ENCODE results near the gene MSI2.

DNA sequence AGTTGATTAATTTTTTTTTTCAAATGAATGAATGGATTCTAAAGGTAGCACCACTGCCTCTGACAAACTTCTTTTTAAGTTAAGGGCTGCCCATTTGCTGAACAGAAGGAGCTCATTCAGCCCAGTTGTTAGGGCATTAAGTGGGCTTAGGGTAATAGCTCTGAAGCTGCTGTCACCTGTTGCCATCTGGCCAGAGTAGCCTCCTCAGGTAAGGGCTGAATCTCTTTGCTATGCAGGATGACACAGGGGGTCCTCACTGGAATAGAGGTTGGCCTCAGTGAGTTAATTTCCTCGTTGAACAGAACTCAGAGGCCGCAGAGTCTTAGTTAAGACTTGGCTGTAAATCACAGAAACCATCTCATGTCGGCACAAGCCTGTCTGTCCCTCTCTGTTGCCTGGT lies 255.9 kb downstream of the MSI2 start:
- TF ChIP-seq EZH2phosphoT487 (IDR thresholded peaks at IDR 0.05; ENCODE audit: borderline replicate concordance): no peak
- TF ChIP-seq, protein P1, sequence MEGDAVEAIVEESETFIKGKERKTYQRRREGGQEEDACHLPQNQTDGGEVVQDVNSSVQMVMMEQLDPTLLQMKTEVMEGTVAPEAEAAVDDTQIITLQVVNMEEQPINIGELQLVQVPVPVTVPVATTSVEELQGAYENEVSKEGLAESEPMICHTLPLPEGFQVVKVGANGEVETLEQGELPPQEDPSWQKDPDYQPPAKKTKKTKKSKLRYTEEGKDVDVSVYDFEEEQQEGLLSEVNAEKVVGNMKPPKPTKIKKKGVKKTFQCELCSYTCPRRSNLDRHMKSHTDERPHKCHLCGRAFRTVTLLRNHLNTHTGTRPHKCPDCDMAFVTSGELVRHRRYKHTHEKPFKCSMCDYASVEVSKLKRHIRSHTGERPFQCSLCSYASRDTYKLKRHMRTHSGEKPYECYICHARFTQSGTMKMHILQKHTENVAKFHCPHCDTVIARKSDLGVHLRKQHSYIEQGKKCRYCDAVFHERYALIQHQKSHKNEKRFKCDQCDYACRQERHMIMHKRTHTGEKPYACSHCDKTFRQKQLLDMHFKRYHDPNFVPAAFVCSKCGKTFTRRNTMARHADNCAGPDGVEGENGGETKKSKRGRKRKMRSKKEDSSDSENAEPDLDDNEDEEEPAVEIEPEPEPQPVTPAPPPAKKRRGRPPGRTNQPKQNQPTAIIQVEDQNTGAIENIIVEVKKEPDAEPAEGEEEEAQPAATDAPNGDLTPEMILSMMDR (conservative IDR thresholded peaks at IDR 0.05; ENCODE audit: low read length): no peak
